Mammary epithelial cell (primary cell): ENCODE data around the gene STXBP6.

Experiments used
- CTCF ChIP-seq, 2 donors: IDR thresholded peaks in 1 of 2; conservative IDR thresholded peaks in 1 of 2; 2 replicates each; pipeline ENCODE4 v1.5.1; 2011 to 2012; ENCODE audit warnings: inconsistent platforms in 2 of 2, low read length in 2 of 2, mild to moderate bottlenecking in 2 of 2, control low read depth in 1 of 2, low read depth in 1 of 2; ENCODE audit not compliant: insufficient read depth in 1 of 2; ENCODE audit errors: extremely low read depth in 1 of 2
- EZH2 ChIP-seq: IDR thresholded peaks from 2 replicates; pipeline ENCODE4 v1.6.1; 2012; ENCODE audit warnings: low read length, inconsistent platforms, borderline replicate concordance

DNA sequence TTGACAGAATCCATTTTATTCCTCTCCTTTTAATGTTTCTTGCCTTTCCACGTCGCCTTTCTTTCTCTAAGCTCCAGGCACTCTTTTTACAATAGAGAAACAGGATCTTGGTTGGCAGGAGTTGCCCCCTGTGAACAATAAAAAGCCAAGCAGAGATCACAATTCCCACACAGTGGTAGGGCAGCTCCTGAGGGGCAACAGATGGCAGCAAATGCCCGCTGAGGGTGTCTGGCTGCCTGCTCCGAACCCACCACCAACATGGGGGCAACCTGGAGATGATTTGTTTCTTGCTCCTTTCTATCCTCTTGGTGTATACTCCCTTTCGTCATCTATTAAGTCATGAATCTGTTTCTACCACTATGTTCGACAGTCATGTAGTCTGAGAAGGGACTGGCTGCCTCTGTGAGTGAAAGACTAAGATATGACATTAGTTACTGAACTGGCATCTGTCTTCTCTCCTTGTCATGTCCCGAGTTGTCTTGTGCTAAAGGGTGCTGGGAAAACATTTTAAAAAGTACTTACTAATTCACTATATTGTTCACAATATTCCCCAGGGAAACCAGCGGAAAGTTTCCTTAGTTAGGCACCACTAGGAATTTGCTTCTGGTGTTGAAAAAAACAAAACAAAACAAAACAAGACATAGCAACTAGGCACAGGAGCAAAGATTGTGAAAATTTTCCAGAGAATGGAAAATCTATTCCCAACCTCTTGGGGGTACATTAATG, 170.1 kb downstream of the STXBP6 start:
- TF ChIP-seq EZH2 (no peak), CTCF (conservative IDR thresholded peaks at IDR 0.05 in 1 of 2, IDR thresholded peaks at IDR 0.05 in 1 of 2; ENCODE audit: extremely low read depth in 1 of 2, insufficient read depth in 1 of 2, low read depth in 1 of 2, low read length in 2 of 2) (no peak)
